ENCODE measurements around the gene GFER. TPM values are rescaled to one million over a fixed set of nuclear protein-coding genes. Genes with fewer than 3 reads are reported as not detected.

The GFER gene
- total RNA-seq, 2 experiments from 2014 or later = 25.0 to 25.8 TPM

DNA sequence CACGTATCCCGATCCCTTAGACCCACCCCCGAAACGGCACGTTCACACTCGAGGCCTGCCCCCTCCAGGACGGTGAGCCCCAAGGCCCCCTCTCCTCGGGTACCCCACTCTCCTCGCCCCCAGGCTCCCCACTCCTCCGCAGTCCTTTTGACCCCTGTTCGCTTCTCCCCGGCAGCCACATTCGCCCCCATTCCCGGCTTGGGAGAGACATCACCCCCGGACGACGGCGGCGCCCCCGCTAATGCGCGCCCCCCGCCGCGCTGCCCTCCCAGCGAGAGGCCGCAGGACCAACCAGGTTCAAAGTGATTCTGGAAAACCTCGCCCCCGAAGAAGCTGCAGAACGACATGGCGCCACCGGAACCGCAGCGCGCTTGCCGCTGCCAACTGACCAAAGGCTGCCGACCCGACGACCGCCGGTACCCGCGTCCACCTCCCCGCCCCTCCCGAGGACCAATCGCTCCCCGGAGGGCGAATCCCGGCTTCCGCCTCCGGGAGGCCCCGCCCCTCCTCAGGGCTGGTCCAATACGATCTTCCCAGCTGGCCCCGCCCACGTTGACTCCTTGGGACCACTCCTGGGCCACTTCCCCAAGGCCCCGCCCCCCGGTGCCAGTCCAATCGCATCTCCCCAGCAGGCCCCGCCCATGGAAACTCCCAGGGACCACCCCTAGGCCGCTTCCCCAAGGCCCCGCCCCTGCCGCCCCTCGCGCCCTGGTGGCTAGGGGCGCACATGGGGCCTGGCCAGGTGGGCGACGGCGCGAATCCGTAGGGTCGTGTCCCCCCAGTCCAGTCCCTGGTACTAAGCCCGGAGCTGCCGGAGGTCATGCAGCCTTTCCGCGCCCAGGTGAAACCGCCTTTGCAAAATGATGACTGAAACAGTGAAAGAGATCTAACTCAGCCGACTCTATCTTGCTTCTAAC is 40.9 kb upstream of the GFER start, which contains the start of gene MSRB1:
Gene MSRB1 (minus strand): TSS at position 390 of the 917 bp plus-strand sequence. CDS start 43 bp downstream, at position 347.
- Mint-ChIP-seq H3K9me3 (ENCODE audit: low read depth) (no peaks in the 10 kb centered on the region), H3K27me3 (no peaks in the 10 kb centered on the region), H3K4me3 (peak within 1 kb of the TSS; percentile 80), H3K4me1 (peaks cover 26% of the 10 kb centered on the region), H3K36me3 (ENCODE audit: low read depth) (peaks cover 4% of the 10 kb centered on the region), H3K27ac (peak within 1 kb of the TSS; percentile 82)
- CTCF ChIA-PET = interaction anchor here (0.5 to 1.5 kb wide), 6 partner anchors 12 to 197 kb away, joined by 3 to 5 read pairs (median 4); partner anchors contain the start of gene RPL3L
- POLR2A ChIA-PET = interaction anchor here (0.5 to 1.9 kb wide), 12 partner anchors 12 to 1225 kb away, joined by 3 to 14 read pairs (median 5); partner anchors contain the start of genes FAHD1, HAGH, LMF1 and NUBP2
- ATAC-seq (peak; percentile 97), DNase-seq (peak; percentile 100)
- intact Hi-C loops (cut with DNase I, micrococcal nuclease) = loop anchor here (1.0 to 10.0 kb wide), 21 partner anchors 14 to 598 kb away; partner anchors contain the start of genes NDUFB10 (in 2 of the 2), CCNF (in 1 of the 2), E4F1 (in 1 of the 2) and GFER (in 1 of the 2)

DNA sequence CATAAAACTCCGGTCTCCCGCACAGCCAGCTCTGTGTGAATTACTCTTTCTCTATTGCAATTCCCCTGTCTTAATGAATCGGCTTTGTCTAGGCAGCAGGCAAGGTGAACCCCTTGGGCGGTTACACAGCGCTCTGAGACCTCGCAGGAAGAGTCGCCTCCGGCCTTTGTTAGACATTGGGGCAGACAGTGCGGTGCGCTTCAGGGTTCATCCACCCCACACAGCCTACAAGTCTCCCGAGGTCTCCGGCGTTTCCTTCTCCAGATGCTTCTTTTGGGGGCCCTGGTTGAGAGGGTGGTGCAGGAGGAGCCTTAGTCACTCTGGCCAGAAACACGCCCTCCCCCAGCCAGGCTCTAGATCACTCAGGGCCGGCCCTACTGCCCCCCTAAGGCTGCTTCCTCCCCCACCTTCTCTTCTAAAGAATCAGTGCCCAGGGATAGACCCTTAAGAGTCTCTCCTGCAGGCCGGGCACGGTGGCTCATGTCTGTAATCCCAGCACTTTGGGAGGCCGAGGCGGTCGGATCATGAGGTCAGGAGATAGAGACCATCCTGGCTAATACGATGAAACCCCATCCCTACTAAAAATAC is 39.3 kb upstream of the GFER start:
- DNase-seq (no peak), ATAC-seq (no peak)
- Mint-ChIP-seq H3K27me3 (no peaks in the 10 kb centered on the region), H3K27ac (peak overlapping the region; percentile 82), H3K4me3 (peak overlapping the region; percentile 80), H3K36me3 (ENCODE audit: low read depth) (no peaks in the 10 kb centered on the region), H3K9me3 (ENCODE audit: low read depth) (no peaks in the 10 kb centered on the region), H3K4me1 (peaks cover 26% of the 10 kb centered on the region)
- ChIA-PET CTCF (interaction anchor here (0.6 kb wide), 1 partner anchor 204 kb away, joined by 3 read pairs; no protein-coding TSS in a partner anchor), POLR2A (interaction anchor here (1.9 kb wide), 1 partner anchor 17 kb away, joined by 9 read pairs; no protein-coding TSS in a partner anchor)
- intact Hi-C loops (cut with DNase I, micrococcal nuclease) = loop anchor here in 1 of 2 experiments (5.0 to 10.0 kb wide), 3 partner anchors 193 to 600 kb away; partner anchors contain the start of genes PKD1 and UQCC4

DNA sequence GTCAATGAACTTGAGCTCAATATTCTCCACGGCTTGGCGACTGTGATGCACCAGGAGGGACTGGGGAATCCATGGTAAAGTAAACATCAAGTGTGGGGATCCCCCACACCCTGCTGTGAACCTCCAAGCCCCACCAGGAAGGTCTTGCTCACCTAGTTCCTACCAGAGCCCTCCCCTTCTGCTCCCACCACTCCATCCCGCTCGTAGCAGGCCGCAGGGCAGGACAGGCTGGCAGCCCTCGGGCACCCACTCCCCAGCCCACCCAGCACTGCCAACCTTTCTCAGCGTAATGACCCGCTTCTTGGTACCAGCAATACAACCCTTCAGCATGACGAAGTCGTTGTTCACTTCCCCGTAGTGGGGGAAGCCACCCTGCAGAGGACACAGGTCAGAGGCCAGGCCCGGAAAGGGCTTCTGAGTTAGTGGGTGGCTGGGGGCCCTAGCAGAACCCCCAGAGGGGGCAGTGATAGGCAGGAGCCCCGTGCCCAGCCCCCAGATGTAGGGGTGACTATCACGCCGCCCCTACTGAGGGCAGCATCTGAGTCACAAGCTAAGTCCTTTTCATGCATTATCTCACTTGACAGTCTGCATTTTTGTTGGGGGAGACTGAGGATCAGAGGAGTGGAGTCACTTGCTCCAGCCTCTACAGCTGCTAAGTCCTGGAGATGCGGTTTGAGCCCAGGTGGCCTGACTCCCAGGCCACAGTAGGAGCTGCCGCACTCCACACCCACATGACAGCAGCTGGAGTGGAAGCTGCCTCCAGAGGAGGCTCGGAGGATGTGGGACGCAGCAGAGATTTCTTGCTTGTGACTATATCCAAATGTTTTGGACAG is 38.2 kb upstream of the GFER start:
- Mint-ChIP-seq H3K4me3 (no peak overlapping the region), H3K27ac (no peak overlapping the region), H3K36me3 (ENCODE audit: low read depth) (no peaks in the 10 kb centered on the region), H3K27me3 (no peaks in the 10 kb centered on the region), H3K9me3 (ENCODE audit: low read depth) (no peaks in the 10 kb centered on the region), H3K4me1 (peaks cover 26% of the 10 kb centered on the region)
- DNase-seq = no peak
- ATAC-seq = no peak
- POLR2A ChIA-PET = interaction anchor here (1.1 kb wide), 1 partner anchor 19 kb away, joined by 3 read pairs; the partner anchor contains the start of gene RPS2
- intact Hi-C loops (cut with DNase I, micrococcal nuclease) = loop anchor here in 1 of 2 experiments (10.0 kb wide), 1 partner anchor 601 kb away; no protein-coding TSS in a partner anchor
- CTCF ChIA-PET = interaction anchor here (0.7 to 0.8 kb wide), 2 partner anchors 20 to 58 kb away, joined by 3 read pairs; no protein-coding TSS in a partner anchor

DNA sequence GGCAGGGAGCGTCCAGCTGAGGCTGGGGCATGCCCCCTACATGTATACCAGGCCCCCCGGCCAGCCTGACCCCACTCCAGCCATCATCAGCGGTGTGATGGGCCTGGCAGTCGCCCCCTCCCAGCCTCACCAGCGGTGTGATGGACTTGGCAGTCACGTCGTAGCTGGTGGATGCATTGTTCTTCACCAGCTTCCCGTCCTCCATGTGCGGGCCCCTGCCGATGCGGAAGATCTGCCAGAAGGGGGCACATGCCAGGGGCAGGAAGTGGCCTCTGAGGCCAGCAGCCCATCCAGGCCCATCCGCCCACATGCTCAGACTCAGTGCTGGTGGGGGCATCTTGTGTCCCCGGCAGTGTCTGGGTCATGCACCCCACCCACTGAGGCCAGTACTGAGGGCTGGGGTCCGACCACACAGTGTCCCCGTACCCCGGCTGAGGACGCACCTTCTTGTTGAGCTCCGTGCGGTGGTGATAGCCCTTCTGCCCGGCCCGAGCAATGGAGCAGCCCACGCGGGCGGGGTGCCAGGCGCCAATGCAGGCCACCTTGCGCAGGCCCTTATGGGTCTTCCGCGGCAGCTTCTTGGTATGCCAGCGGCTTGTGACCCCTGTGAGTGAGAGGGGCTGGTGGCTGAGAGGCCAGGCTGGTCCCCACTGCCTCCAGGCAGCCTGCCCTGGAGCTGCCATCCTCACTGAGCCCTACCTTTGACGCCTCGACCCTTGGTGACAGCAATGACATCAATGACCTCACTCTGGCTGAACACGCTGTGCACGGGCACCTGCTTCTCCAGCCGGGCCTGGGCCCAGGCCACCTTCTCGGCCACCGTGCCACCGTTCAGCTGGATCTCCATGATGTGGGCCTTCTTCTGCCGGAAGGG is 37.3 kb upstream of the GFER start:
- Mint-ChIP-seq H3K4me3 (no peak overlapping the region), H3K27ac (no peak overlapping the region), H3K27me3 (no peaks in the 10 kb centered on the region), H3K4me1 (peaks cover 19% of the 10 kb centered on the region), H3K36me3 (ENCODE audit: low read depth) (no peaks in the 10 kb centered on the region), H3K9me3 (ENCODE audit: low read depth) (no peaks in the 10 kb centered on the region)
- intact Hi-C loops (cut with DNase I, micrococcal nuclease) = loop anchor here in 1 of 2 experiments (10.0 kb wide), 1 partner anchor 602 kb away; no protein-coding TSS in a partner anchor
- ATAC-seq (no peak), DNase-seq (no peak)
- POLR2A ChIA-PET = interaction anchor here (1.1 kb wide), 1 partner anchor 18 kb away, joined by 3 read pairs; the partner anchor contains the start of gene RPS2
- CTCF ChIA-PET = interaction anchor here (0.6 to 0.7 kb wide), 2 partner anchors 49 to 57 kb away, joined by 3 to 5 read pairs; no protein-coding TSS in a partner anchor

DNA sequence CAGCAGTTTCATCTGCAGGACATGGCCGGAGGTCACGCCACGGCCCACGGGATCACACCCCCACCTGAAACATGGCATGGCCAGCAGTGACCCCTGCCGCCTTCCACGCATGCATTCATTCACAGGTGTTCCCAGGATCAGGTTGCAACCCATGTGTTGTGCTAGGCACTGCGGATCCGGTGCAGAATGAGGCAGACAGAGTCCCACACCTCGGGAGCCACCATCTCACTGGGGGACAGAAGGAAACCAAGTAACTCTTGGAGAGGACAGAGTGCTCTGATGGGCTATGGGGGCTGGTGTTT is 36.7 kb upstream of the GFER start:
- H3K27me3 Mint-ChIP-seq = no peaks in the 10 kb centered on the region
- peaks cover 13% of the 10 kb centered on the region for H3K4me1 Mint-ChIP-seq
- ChIA-PET POLR2A (no interaction called here), CTCF (interaction anchor here (0.6 kb wide), 1 partner anchor 49 kb away, joined by 5 read pairs; no protein-coding TSS in a partner anchor)
- H3K9me3 Mint-ChIP-seq (ENCODE audit: low read depth) = no peaks in the 10 kb centered on the region
- DNase-seq (no peak), ATAC-seq (no peak)
- no peak overlapping the region for H3K27ac Mint-ChIP-seq
- intact Hi-C loops (cut with DNase I, micrococcal nuclease) = loop anchor here in 1 of 2 experiments (10.0 kb wide), 1 partner anchor 603 kb away; no protein-coding TSS in a partner anchor
- no peaks in the 10 kb centered on the region for H3K36me3 Mint-ChIP-seq (ENCODE audit: low read depth)
- no peak overlapping the region for H3K4me3 Mint-ChIP-seq

DNA sequence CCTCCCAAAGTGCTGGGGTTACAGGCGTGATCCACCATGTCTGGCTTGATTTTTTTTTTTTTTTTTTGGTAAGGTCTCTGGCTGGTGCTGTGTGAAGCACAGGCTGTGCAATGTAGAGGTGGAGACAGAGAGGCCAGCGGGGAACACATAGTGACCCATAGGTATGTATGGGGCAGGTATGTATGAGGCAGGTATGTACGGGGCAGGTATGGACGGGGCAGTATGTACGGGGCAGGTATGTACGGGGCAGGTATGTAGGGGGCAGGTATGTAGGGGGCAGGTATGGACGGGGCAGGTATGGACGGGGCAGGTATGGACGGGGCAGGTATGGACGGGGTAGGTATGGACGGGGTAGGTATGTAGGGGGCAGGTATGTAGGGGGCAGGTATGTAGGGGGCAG is 34.5 kb upstream of the GFER start:
- Mint-ChIP-seq H3K4me3 (no peak overlapping the region), H3K4me1 (peaks cover 5% of the 10 kb centered on the region), H3K27me3 (no peaks in the 10 kb centered on the region), H3K9me3 (ENCODE audit: low read depth) (no peaks in the 10 kb centered on the region), H3K36me3 (ENCODE audit: low read depth) (no peaks in the 10 kb centered on the region), H3K27ac (no peak overlapping the region)
- ATAC-seq (no peak), DNase-seq (no peak)
- POLR2A ChIA-PET = no interaction called here
- intact Hi-C loops (cut with DNase I, micrococcal nuclease) = loop anchor here in 1 of 2 experiments (10.0 kb wide), 1 partner anchor 605 kb away; no protein-coding TSS in a partner anchor
- CTCF ChIA-PET = no interaction called here

DNA sequence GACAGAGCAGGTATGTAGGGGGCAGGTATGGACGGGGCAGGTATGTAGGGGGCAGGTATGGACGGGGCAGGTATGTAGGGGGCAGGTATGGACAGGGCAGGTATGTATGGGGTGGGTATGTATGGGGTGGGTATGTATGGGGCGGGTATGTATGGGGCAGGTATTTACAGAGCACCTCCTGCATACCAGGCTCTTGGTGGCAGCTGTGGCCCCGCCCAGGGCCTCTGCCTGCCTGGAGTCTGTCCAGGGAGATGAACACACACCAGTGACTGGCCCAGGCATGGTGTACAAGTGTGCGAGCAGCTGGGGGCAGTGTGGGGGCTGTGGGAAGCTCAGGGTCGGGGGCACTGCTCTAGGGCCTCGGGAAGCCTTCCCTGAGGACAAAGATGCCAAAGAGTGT is 33.9 kb upstream of the GFER start:
- Mint-ChIP-seq H3K27me3 (no peaks in the 10 kb centered on the region), H3K9me3 (ENCODE audit: low read depth) (no peaks in the 10 kb centered on the region), H3K4me1 (peaks cover 3% of the 10 kb centered on the region), H3K4me3 (no peak overlapping the region), H3K36me3 (ENCODE audit: low read depth) (no peaks in the 10 kb centered on the region), H3K27ac (no peak overlapping the region)
- POLR2A ChIA-PET = no interaction called here
- intact Hi-C loops (cut with DNase I, micrococcal nuclease) = no loop called here
- no peak for ATAC-seq
- CTCF ChIA-PET = interaction anchor here (0.5 kb wide), 1 partner anchor 9 kb away, joined by 4 read pairs; no protein-coding TSS in a partner anchor
- no peak for DNase-seq

DNA sequence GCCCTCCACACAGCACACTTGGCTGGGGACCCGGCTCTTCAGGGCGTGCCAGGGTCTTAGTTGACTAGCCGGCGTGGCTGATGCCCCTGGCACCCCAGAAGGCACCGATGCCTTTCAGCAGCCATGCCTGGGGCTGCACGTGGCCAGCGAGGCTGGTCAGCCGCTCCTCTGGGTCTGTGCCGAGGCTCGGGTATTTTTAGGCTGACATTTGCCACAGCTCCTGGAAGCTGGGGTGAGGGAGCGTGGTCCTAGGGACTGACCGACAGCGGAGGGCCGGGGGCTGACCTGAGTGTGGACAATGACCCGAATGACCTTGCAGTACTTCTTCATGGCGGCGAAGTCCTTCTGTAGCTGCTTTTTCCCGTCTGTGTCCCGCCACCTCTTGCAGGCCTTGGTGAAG is 33.4 kb upstream of the GFER start:
- H3K4me1 Mint-ChIP-seq = peaks cover 3% of the 10 kb centered on the region
- no peak overlapping the region for H3K4me3 Mint-ChIP-seq
- H3K27ac Mint-ChIP-seq = no peak overlapping the region
- POLR2A ChIA-PET = no interaction called here
- intact Hi-C loops (cut with DNase I, micrococcal nuclease) = no loop called here
- no peaks in the 10 kb centered on the region for H3K36me3 Mint-ChIP-seq (ENCODE audit: low read depth)
- no peaks in the 10 kb centered on the region for H3K9me3 Mint-ChIP-seq (ENCODE audit: low read depth)
- no peaks in the 10 kb centered on the region for H3K27me3 Mint-ChIP-seq
- DNase-seq = no peak
- CTCF ChIA-PET = interaction anchor here (0.5 kb wide), 1 partner anchor 9 kb away, joined by 4 read pairs; no protein-coding TSS in a partner anchor
- ATAC-seq = no peak

DNA sequence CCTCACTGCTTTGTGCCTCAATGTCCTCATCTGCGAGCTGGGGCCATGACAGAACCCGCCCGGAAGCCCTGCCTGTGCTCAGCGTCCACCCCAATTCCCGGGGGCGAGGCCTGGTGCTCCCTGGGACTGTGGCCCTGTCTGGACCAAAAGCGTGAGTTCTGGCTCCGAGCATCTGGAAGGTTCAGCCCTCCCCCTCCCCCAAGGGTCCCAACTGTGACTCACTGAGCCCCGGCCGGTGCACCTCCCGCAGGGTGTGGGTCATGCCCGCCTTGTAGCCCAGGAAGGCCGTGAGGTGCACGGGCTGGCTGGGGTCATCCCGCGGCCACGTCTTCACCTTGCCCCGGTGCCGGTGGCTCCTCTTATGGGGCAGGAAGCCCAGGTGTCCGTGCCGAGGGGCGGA is 30.3 kb upstream of the GFER start:
- ChIA-PET CTCF (interaction anchor here (0.7 kb wide), 1 partner anchor 11 kb away, joined by 3 read pairs; the partner anchor contains the start of gene RPS2), POLR2A (interaction anchor here (1.6 kb wide), 1 partner anchor 11 kb away, joined by 4 read pairs; the partner anchor contains the start of gene MSRB1)
- H3K27me3 Mint-ChIP-seq = no peaks in the 10 kb centered on the region

More for the DNA sequence above, 30.3 kb upstream of the GFER start:
- H3K9me3 Mint-ChIP-seq (ENCODE audit: low read depth) = no peaks in the 10 kb centered on the region
- intact Hi-C loops (cut with DNase I, micrococcal nuclease) = no loop called here
- DNase-seq = no peak
- H3K4me3 Mint-ChIP-seq = no peak overlapping the region
- ATAC-seq = no peak
- peaks cover 3% of the 10 kb centered on the region for H3K4me1 Mint-ChIP-seq
- no peak overlapping the region for H3K27ac Mint-ChIP-seq
- H3K36me3 Mint-ChIP-seq (ENCODE audit: low read depth) = no peaks in the 10 kb centered on the region

Measured in activated CD4-positive, alpha-beta T cell treated with anti-CD3 and anti-CD28 coated beads for 36 hours (primary cell).